HT1080 (cell line): ENCODE data around the gene GNAO1. TPM values are rescaled to one million over a fixed set of nuclear protein-coding genes. Genes with fewer than 3 reads are reported as not detected.

ENCODE experiments used
- DNase-seq: peaks from one replicate; pipeline ENCODE4 v3.0.0-alpha.2; 2015; ENCODE audit warnings: low read depth
- polyA plus RNA-seq, 2 experiments: library from polyadenylated mRNA; depleted of rRNA; stranded (reverse); fragments of >200 nt; gene quantifications; 2 replicates each; pipeline ENCODE4 v1.2.3, GENCODE V29; 2015
- total RNA-seq: library from RNA; depleted of rRNA; stranded (reverse); fragments of >200 nt; shearing (Covaris generic); gene quantifications from 2 replicates; pipeline ENCODE4 v1.2.3, GENCODE V29; 2014; rRNA removed

Gene GNAO1
- total RNA-seq: 0.05 TPM in 1 of 2 replicates, not detected in the other
- 0.30 and 0.33 TPM in 2 replicates for polyA plus RNA-seq (2015; cell fraction: cytosol; rRNA removed)
- 0.75 and 2.0 TPM in 2 replicates for polyA plus RNA-seq (2015; cell fraction: nucleus; rRNA removed)

DNA sequence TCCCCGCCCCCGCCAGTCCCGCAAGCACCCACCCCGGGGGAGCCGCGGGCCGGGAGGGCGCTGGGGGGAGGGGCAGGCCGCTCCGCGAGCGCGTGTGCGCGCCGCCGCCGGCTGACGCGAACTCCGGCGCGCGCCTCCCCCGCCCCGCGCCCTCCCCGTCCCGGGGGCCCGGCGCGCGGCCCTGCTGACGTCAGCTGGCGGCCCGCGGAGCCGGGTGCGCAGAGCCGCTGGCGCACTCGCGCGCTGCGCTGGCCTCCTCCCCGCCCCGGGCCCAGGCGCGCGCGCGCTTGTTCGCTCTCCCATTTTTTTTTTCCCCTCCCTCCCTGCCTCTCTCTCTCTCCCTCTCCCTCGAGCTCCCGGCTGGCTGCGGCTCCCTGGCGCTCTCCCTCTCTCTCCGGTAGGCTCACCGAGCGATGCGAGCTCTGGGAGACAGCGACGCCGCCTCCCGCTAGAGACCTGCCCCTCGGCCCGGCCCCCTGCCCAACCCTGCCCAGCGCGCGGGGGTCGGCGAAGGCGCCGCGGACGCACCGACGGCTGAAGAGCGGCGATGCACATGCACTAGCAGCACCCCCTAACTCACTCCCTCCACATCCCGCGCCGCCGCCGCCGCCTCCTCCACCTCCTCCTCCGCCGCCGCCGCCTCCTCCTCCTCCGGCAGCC, at the start of gene GNAO1:
Gene GNAO1, plus strand, starts transcription at position 334 of the 660 bp plus-strand sequence. CDS start 747 bp downstream, outside the sequence.
- DNase-seq: peak; percentile 46

DNA sequence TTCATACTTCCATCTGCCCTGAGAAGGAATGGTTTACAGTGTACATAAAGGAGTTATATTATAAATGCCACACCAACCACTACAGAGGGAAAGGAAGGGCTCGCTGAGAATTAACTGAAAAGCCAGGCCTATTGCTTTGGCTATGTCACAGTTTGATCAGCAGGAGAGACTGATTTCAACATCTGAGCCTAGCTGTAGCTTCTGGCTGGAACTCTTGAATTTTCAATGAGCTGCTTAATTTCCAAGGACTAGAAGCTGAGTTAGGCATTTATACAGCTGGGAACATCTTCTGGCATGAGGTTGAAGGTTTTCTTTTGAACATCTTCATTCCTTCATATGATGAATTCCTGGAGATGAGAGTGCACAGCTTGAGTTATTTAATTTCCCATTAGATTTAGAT, 47.6 kb upstream of the GNAO1 start:
- DNase-seq: no peak

- DNase-seq: no peak
These were observed 45.9 kb upstream of the GNAO1 start for GRCh38 chr16:56145369-56145768.

DNA sequence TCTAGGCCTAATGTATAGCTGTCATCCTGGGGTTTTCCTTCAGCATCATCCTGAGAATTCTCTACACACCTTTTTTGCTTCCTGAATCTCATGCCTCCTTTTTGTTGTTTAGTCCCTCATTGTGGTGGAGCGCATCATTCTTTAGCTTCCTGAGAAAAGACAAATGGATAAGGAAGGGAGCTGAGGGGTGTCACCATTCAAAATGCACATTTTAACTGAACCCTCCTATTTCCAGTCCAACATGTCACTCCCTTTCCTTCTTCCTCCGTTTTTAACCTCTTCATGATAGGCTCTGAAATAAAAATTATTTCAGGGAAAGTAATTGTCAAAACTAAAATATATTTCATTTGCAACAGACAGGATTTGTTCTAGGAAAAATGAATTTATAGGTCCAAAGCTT, 39.7 kb upstream of the GNAO1 start:
- no peak for DNase-seq

- DNase-seq: no peak
These were observed 29.6 kb upstream of the GNAO1 start for GRCh38 chr16:56161658-56162057.

DNA sequence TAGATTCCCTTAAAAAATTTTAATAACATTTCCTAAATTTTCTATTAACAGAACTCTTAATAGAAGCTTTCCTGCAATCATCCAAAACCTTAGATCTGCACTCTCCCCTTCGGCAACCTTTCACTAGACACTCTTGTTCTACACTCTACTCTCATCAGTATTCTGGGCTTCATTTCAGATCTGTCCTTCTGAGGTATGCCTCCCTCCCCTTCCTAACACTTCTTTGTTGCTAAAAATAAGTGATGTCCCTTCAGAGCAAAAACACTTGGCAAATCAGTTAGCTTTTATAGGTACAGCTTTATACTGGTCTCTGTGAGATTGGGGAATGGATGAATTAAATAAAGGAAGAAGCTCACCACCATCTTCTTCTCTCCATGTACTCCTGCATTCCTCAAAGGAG, 28.2 kb upstream of the GNAO1 start:
- DNase-seq: no peak

- DNase-seq: no peak
These were observed 27.4 kb upstream of the GNAO1 start for GRCh38 chr16:56163938-56164337.

GRCh38 chr16:56164636-56165035, 26.7 kb upstream of the GNAO1 start:
- DNase-seq: no peak

- DNase-seq: no peak
These were observed 16.9 kb upstream of the GNAO1 start for GRCh38 chr16:56174411-56174810.

GRCh38 chr16:56181401-56181800, 9.9 kb upstream of the GNAO1 start:
- no peak for DNase-seq

DNA sequence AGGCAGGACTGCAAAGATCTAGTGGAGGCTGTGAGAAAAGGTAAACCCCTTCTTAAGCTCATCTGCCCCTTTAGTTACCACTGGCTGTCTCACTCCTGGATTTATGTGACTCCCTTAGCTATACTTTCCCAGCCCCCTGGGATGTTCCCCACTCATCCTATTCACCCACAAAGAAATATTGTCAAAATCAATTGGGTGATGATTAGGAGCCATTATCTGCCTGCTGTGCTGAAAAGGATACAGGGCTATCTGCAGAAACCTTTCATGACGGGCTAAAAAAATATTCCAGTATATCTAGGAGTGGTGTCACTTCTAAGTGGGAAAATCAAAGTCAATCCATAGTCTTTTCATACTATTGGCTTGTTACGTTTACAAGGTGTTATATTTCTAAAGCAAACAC, 8.0 kb upstream of the GNAO1 start:
- no peak for DNase-seq

DNA sequence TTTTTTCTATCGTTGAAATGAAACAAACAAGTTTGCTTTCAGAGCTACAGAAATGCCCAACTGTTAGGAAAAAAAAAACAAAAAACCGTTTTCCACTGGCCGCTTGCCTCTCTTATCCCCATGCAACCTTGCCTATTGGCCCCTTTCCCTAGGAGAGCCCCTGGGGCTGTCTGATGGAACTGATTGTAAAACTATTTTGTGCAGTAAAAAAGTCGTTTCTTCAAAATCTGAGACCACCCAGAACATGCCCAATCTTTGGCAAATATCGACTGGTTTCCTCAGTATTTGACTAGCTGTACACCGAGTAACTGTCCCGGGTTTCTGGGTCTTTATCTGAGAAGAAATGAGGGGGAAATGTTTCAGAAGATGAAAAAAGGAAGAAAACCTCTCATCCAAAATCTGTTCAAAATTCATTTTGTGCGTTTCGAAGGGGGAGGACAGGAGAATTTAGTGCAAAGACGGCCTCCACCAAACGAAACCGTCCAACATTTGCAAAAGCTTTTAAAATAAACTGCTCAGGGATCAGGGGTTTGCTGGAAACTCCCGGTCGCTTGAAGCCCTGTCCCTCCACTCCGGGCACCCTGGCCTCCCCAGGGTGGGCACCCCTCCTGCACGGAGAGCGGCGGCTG, 1.1 kb upstream of the GNAO1 start:
- DNase-seq: no peak

- DNase-seq: no peak
These were observed 573 bp upstream of the GNAO1 start for GRCh38 chr16:56190677-56191155.

DNA sequence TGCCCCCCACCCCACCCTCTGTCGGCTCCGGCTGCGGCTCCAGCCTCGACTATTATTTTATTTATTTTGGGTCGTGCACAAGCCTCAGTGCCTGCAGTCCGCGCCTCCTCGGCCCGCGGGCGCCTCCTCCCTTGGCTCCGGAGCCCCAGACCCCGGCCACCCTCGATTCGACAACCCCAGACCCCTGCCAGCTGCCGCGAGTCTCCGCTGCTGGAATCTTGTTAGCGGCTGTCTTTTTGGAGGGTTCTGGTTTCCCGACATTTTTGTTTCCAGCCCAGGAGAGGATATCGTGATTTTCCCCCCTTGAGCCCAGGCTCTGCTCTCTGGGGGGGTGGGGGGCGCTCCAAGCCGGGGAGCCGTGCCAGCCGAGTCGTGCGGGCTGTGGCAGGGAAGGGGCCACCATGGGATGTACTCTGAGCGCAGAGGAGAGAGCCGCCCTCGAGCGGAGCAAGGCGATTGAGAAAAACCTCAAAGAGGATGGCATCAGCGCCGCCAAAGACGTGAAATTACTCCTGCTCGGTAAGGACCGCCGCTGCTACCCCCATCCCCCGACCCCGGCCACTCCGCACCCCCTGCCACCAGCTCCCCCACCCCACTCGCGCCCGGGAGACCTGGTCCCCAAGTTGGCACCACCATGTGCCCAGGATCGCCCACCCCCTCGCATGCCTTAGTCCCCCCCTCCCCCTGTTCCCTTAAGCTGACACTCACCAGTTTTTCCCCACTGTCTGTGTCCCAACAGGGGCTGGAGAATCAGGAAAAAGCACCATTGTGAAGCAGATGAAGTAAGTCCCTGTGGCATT, 746 bp downstream of the GNAO1 start:
- DNase-seq: no peak

- no peak for DNase-seq
These were observed 1.3 kb downstream of the GNAO1 start for GRCh38 chr16:56192635-56192945.

- DNase-seq: no peak
These were observed 2.0 kb downstream of the GNAO1 start for GRCh38 chr16:56192986-56193945.

GRCh38 chr16:56193951-56194726, 2.9 kb downstream of the GNAO1 start:
- peak; percentile 39 for DNase-seq

DNA sequence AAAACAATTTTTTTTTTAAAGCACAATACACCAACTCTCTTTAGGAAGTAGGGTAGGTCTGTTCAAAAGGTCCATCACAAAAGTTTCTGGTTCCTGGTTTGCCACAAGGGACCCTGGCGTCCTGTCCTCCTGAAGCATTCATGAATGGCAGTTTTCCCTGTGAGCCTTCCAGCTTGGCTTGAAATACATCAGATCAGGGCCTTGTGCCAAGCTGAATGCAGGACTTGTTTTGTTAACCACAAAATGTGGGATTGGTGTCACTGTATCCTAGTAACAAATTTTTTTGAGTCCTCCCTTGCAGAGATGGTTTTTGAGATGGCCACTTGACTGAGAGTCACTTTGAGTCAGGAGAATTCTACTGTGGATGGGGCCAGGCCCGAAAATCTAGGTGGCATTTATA, 3.9 kb downstream of the GNAO1 start:
- no peak for DNase-seq

DNA sequence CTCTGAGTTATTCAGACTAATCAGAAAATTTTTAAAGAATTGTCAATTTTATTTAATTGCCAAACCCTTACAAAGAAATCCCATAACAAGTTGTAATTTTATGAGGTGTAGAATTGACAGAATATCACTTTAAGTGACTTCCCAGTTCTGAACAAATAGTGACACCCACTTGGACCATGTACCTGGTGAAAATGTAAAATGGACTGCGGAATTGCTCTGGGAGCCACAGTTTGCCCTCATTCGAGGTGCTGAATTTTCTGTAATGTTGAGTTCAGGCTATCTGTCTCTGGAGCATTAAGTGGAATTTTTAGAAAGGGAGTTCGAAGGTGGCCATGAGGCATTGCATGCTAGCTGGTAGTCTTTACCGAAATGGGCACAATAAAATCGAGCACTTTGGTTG, 5.1 kb downstream of the GNAO1 start:
- DNase-seq: no peak
